HepG2 (cell line): ENCODE results near the gene RBBP9. TPM values are rescaled to one million over a fixed set of nuclear protein-coding genes. Genes with fewer than 3 reads are reported as not detected.

ENCODE experiments used
- CCDC6 ChIP-seq: sonication (generic); formaldehyde crosslinking; IDR thresholded peaks from 2 replicates; pipeline ENCODE4 v1.8.1; 2022; ENCODE audit warnings: mild to moderate bottlenecking, missing genetic modification reagents, moderate library complexity
- CSRNP1 ChIP-seq: sonication (generic); formaldehyde crosslinking; IDR thresholded peaks from 2 replicates; pipeline ENCODE4 v1.8.1; 2023; ENCODE audit warnings: mild to moderate bottlenecking, missing genetic modification reagents
- ETV5 ChIP-seq: IDR thresholded peaks from 2 replicates; pipeline ENCODE4 v1.6.1; 2018; ENCODE audit warnings: missing biosample characterization, missing genetic modification reagents, inconsistent platforms, borderline replicate concordance
- FOXM1 ChIP-seq: sonication (generic); formaldehyde crosslinking; IDR thresholded peaks from 2 replicates; pipeline ENCODE4 v1.5.0; 2020; ENCODE audit warnings: missing genetic modification reagents
- GATAD1 ChIP-seq: IDR thresholded peaks from 2 replicates; pipeline ENCODE4 v1.6.1; 2016; ENCODE audit warnings: missing genetic modification reagents, missing compliant biosample characterization
- HMGA1 ChIP-seq: sonication (generic); formaldehyde crosslinking; conservative IDR thresholded peaks from 2 replicates; pipeline ENCODE4 v1.4.0; 2020; ENCODE audit warnings: missing genetic modification reagents
- HNRNPL ChIP-seq: fragments of 200-400 bp; formaldehyde crosslinking; IDR thresholded peaks from 2 replicates; pipeline ENCODE4 v1.6.1; 2017; ENCODE audit warnings: mild to moderate bottlenecking, low read depth, low read length
- PRPF4 ChIP-seq: fragments of 200-400 bp; formaldehyde crosslinking; IDR thresholded peaks from 2 replicates; pipeline ENCODE4 v1.6.1; 2016; ENCODE audit warnings: low read length, low read depth; ENCODE audit not compliant: poor library complexity, severe bottlenecking
- SMAD9 ChIP-seq: sonication (generic); formaldehyde crosslinking; IDR thresholded peaks from 2 replicates; pipeline ENCODE4 v1.5.1; 2020; ENCODE audit warnings: mild to moderate bottlenecking, missing genetic modification reagents
- SNRNP70 ChIP-seq: fragments of 200-400 bp; formaldehyde crosslinking; IDR thresholded peaks from 2 replicates; pipeline ENCODE4 v1.6.1; 2017; ENCODE audit warnings: mild to moderate bottlenecking, low read depth, low read length, moderate library complexity
- STAT6 ChIP-seq: sonication (generic); formaldehyde crosslinking; IDR thresholded peaks from 2 replicates; pipeline ENCODE4 v1.4.0; 2020; ENCODE audit warnings: missing genetic modification reagents, mild to moderate bottlenecking, borderline replicate concordance
- TGIF2 ChIP-seq: IDR thresholded peaks from 2 replicates; pipeline ENCODE4 v1.6.1; 2016; ENCODE audit warnings: control low read depth, missing compliant biosample characterization
- THRA ChIP-seq: sonication (generic); formaldehyde crosslinking; IDR thresholded peaks from 2 replicates; pipeline ENCODE4 v1.4.0; 2020; ENCODE audit warnings: missing genetic modification reagents, borderline replicate concordance
- ZBTB46 ChIP-seq: sonication (generic); formaldehyde crosslinking; IDR thresholded peaks from 2 replicates; pipeline ENCODE4 v1.4.0; 2020; ENCODE audit warnings: mild to moderate bottlenecking, missing genetic modification reagents, borderline replicate concordance
- ZIK1 ChIP-seq: sonication (generic); formaldehyde crosslinking; IDR thresholded peaks from 2 replicates; pipeline ENCODE4 v1.5.0; 2020; ENCODE audit warnings: mild to moderate bottlenecking, low read depth, missing genetic modification reagents, borderline replicate concordance
- ZNF160 ChIP-seq: sonication (generic); formaldehyde crosslinking; IDR thresholded peaks from 2 replicates; pipeline ENCODE4 v1.8.0; 2022; ENCODE audit warnings: mild to moderate bottlenecking, inconsistent platforms, missing genetic modification reagents
- ZNF205 ChIP-seq: IDR thresholded peaks from 2 replicates; pipeline ENCODE4 v1.6.1; 2018; ENCODE audit warnings: missing biosample characterization, missing genetic modification reagents
- ZNF367 ChIP-seq: sonication (generic); formaldehyde crosslinking; IDR thresholded peaks from 2 replicates; pipeline ENCODE4 v1.4.0; 2020; ENCODE audit warnings: missing genetic modification reagents, borderline replicate concordance
- ZNF562 ChIP-seq: sonication (generic); formaldehyde crosslinking; IDR thresholded peaks from 2 replicates; pipeline ENCODE4 v1.8.0; 2022; ENCODE audit warnings: missing genetic modification reagents, borderline replicate concordance
- ZNF644 ChIP-seq: IDR thresholded peaks from 2 replicates; pipeline ENCODE4 v1.6.1; 2016; ENCODE audit warnings: low read depth
- ZNF788 ChIP-seq: sonication (generic); formaldehyde crosslinking; IDR thresholded peaks from 2 replicates; pipeline ENCODE4 v1.5.0; 2020; ENCODE audit warnings: mild to moderate bottlenecking, missing genetic modification reagents, borderline replicate concordance
- polyA plus RNA-seq, 8 experiments: library from polyadenylated mRNA; depleted of rRNA in 3 of 8; stranded (reverse) in 7 of 8; unstranded in 1 of 8; fragments of >200 nt; fragmentation: Illumina TruSeq in 4 of 8; extraction: Trizol in 4 of 8; gene quantifications; 2 replicates each; pipeline versions ENCODE4 v1.2.1 to v1.2.3, GENCODE V29; 2011 to 2016; ENCODE audit warnings: low read depth in 4 of 8, missing spikeins in 1 of 8, mixed read lengths in 1 of 8; ENCODE audit not compliant: insufficient read depth in 1 of 8
- total RNA-seq, 5 experiments: library from RNA; depleted of rRNA; stranded (reverse); fragments of >200 nt; fragmentation: Illumina TruSeq; extraction: Trizol; gene quantifications; 2 replicates each; pipeline ENCODE4 v1.2.3, GENCODE V29; 2016; ENCODE audit warnings: low read depth in 1 of 5

RBBP9 gene
- total and polyA plus RNA-seq, 2 of the 13 experiments (the other 11 are each of a cell fraction or from before 2014, with no cell fraction given): 28.0 to 56.3 TPM

- TF ChIP-seq ZNF644 (CRISPR knock-in tag) (peak; percentile 78; the same call in 1 of the 2 replicates), CCDC6 (peak; percentile 97), HNRNPL (no peak; the same call in none of the 2 replicates), PRPF4 (no peak), CSRNP1 (CRISPR knock-in tag) (peak; percentile 81; the same call in 1 of the 2 replicates), TGIF2 (CRISPR knock-in tag) (peak; percentile 49), ETV5 (CRISPR knock-in tag) (peak; percentile 91), FOXM1 (CRISPR knock-in tag) (no peak; the same call in 1 of the 2 replicates), ZNF160 (CRISPR knock-in tag) (0 out of 2 replicates have a peak, but pooled peaks have one; percentile 65), HMGA1 (CRISPR knock-in tag) (no peak), ZNF367 (no peak; the same call in none of the 2 replicates), SNRNP70 (no peak), ZNF788 (CRISPR knock-in tag) (peak; percentile 95; the same call in 1 of the 2 replicates), GATAD1 (CRISPR knock-in tag) (peak; percentile 94), SMAD9 (peak; percentile 85; the same call in 1 of the 2 replicates), ZIK1 (CRISPR knock-in tag) (no peak; the same call in none of the 2 replicates), ZNF205 (CRISPR knock-in tag) (peak; percentile 85), STAT6 (CRISPR knock-in tag) (peak; percentile 89), THRA (peak; percentile 56; the same call in 1 of the 2 replicates), ZBTB46 (no peak; the same call in 1 of the 2 replicates), ZNF562 (CRISPR knock-in tag) (no peak)
Measured at GRCh38 chr20:18507218-18508191, 10.5 kb upstream of the RBBP9 start, which contains the start of gene SEC23B (continued).
